Measurements from ENCODE around the gene KCNJ3. TPM values are rescaled to one million over a fixed set of nuclear protein-coding genes. Genes with fewer than 3 reads are reported as not detected.

Gene KCNJ3
- total RNA-seq, 2 experiments from 2014 or later, result not detected

DNA sequence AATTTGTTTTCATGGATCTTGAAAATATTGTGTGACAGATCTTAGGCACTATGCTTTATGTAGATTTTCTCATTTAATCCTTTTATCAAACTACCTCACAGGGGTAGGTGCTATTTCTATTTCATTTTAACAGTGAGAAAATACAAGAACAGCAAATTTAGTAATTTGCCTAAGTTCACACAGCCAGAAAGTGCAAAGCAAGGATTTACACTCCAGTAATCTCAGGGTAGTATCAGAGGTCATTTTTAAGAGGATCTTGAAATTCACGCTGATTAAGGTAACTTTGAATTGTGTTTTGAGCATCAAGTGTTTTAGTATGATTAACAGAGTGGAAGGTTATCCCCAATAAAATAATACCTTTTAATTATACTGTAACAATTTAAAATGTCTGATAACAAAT lies 10.1 kb upstream of the KCNJ3 start:
- no peaks in the 10 kb centered on the region for H3K79me2 ChIP-seq (ENCODE audit: insufficient read depth, low read depth, low read length)
- DNase-seq (ENCODE audit: low spot score), result no peak
- intact Hi-C loops (cut with micrococcal nuclease; ENCODE audit: unreplicated experiment), result no loop called here
- no peaks in the 10 kb centered on the region for H3K36me3 ChIP-seq (ENCODE audit: insufficient read depth, low read length)
- no TSS peak for BruUV-seq (replicated peaks)
- no peak overlapping the region for H2AFZ ChIP-seq (ENCODE audit: low read length)
- H3K27ac ChIP-seq (ENCODE audit: low read depth, low read length, poor library complexity, severe bottlenecking), result no peak overlapping the region
- H3K4me1 ChIP-seq (ENCODE audit: insufficient read depth, low read length, poor library complexity, severe bottlenecking), result no peaks in the 10 kb centered on the region
- ChIA-PET CTCF (ENCODE audit: unreplicated experiment) (no interaction called here), POLR2A (interaction anchor here (0.6 to 0.7 kb wide), 2 partner anchors 91 to 879 kb away, joined by 3 read pairs; no protein-coding TSS in a partner anchor)
- no peak for TF ChIP-seq EZH2phosphoT487 (IDR thresholded peaks at IDR 0.05; ENCODE audit: borderline replicate concordance, low read depth, low read length)
- TF ChIP-seq, protein P1, sequence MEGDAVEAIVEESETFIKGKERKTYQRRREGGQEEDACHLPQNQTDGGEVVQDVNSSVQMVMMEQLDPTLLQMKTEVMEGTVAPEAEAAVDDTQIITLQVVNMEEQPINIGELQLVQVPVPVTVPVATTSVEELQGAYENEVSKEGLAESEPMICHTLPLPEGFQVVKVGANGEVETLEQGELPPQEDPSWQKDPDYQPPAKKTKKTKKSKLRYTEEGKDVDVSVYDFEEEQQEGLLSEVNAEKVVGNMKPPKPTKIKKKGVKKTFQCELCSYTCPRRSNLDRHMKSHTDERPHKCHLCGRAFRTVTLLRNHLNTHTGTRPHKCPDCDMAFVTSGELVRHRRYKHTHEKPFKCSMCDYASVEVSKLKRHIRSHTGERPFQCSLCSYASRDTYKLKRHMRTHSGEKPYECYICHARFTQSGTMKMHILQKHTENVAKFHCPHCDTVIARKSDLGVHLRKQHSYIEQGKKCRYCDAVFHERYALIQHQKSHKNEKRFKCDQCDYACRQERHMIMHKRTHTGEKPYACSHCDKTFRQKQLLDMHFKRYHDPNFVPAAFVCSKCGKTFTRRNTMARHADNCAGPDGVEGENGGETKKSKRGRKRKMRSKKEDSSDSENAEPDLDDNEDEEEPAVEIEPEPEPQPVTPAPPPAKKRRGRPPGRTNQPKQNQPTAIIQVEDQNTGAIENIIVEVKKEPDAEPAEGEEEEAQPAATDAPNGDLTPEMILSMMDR (conservative IDR thresholded peaks at IDR 0.05; ENCODE audit: low read length), result no peak
- no peaks in the 10 kb centered on the region for H4K20me1 ChIP-seq (ENCODE audit: insufficient read depth, low read length)
- H3K9me3 ChIP-seq (ENCODE audit: low read length), result no peaks in the 10 kb centered on the region
- H3K9me2 ChIP-seq (ENCODE audit: insufficient read depth, low read length), result no peaks in the 10 kb centered on the region
- peak overlapping the region; percentile 20; the same call in 1 of the 2 replicates for H3K4me2 ChIP-seq (ENCODE audit: low read length)
- H3K4me3 ChIP-seq (ENCODE audit: low read depth, low read length, poor library complexity, severe bottlenecking), result no peak overlapping the region

DNA sequence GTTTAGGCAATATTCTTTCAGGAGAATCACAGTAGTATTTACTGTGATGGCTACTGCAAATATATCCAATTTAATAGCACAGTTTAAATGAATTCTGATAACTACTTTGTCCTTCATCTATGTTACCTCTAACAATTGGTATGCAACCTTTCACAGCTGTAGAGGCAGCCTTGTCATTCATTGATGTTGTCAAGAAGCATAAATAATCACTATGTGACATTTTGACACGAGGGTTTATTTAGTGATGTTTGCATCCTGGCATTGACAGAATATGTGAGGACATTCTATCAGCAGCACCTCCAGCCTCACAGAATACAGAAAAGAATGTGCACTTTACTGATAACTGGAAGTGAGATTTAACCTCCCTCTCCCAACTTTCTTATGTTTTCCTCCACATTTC lies 9.3 kb upstream of the KCNJ3 start:
- DNase-seq (ENCODE audit: low spot score), result no peak
- no peak for TF ChIP-seq EZH2phosphoT487 (IDR thresholded peaks at IDR 0.05; ENCODE audit: borderline replicate concordance, low read depth, low read length)
- TF ChIP-seq, protein P1 (conservative IDR thresholded peaks at IDR 0.05; ENCODE audit: low read length), result no peak
- Histone ChIP-seq H4K20me1 (ENCODE audit: insufficient read depth, low read length) (no peaks in the 10 kb centered on the region), H3K36me3 (ENCODE audit: insufficient read depth, low read length) (no peaks in the 10 kb centered on the region), H3K4me3 (ENCODE audit: low read depth, low read length, poor library complexity, severe bottlenecking) (no peak overlapping the region), H3K4me2 (ENCODE audit: low read length) (no peak overlapping the region), H2AFZ (ENCODE audit: low read length) (no peak overlapping the region), H3K4me1 (ENCODE audit: insufficient read depth, low read length, poor library complexity, severe bottlenecking) (no peaks in the 10 kb centered on the region), H3K27ac (ENCODE audit: low read depth, low read length, poor library complexity, severe bottlenecking) (no peak overlapping the region), H3K9me3 (ENCODE audit: low read length) (no peaks in the 10 kb centered on the region), H3K9me2 (ENCODE audit: insufficient read depth, low read length) (no peaks in the 10 kb centered on the region), H3K79me2 (ENCODE audit: insufficient read depth, low read depth, low read length) (no peaks in the 10 kb centered on the region)
- BruUV-seq (replicated peaks), result no TSS peak
- ChIA-PET POLR2A (no interaction called here), CTCF (ENCODE audit: unreplicated experiment) (no interaction called here)
- intact Hi-C loops (cut with micrococcal nuclease; ENCODE audit: unreplicated experiment), result no loop called here

DNA sequence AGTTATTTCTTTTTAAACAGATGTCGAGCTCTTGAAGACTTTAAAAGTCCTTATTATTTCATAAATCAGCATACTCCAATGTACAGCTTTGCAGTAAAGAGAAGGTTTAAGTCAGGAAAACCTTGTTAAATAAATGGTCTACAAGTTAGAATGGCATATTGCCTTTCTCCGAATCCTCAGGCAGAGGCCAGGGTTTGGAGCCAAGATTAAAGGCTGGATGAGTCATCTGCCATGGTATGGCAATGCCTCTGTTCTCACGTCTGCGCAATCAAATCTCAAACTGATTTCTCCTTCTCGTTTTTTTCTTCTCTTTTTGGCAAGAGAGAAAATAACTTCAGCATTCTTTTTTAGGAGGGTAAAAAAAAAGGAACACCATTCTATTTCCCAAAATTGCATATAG lies 5.6 kb upstream of the KCNJ3 start:
- intact Hi-C loops (cut with micrococcal nuclease; ENCODE audit: unreplicated experiment), result no loop called here
- ChIA-PET POLR2A (interaction anchor here (0.6 kb wide), 1 partner anchor 537 kb away, joined by 3 read pairs; no protein-coding TSS in a partner anchor), CTCF (ENCODE audit: unreplicated experiment) (no interaction called here)
- H3K79me2 ChIP-seq (ENCODE audit: insufficient read depth, low read depth, low read length), result no peaks in the 10 kb centered on the region
- no peak overlapping the region for H3K4me2 ChIP-seq (ENCODE audit: low read length)
- H2AFZ ChIP-seq (ENCODE audit: low read length), result no peak overlapping the region
- no peak for DNase-seq (ENCODE audit: low spot score)
- no peak overlapping the region for H3K4me3 ChIP-seq (ENCODE audit: low read depth, low read length, poor library complexity, severe bottlenecking)
- H3K4me1 ChIP-seq (ENCODE audit: insufficient read depth, low read length, poor library complexity, severe bottlenecking), result no peaks in the 10 kb centered on the region
- H3K36me3 ChIP-seq (ENCODE audit: insufficient read depth, low read length), result no peaks in the 10 kb centered on the region
- H3K9me3 ChIP-seq (ENCODE audit: low read length), result no peaks in the 10 kb centered on the region
- no peak for TF ChIP-seq EZH2phosphoT487 (IDR thresholded peaks at IDR 0.05; ENCODE audit: borderline replicate concordance, low read depth, low read length)
- TF ChIP-seq, protein P1 (conservative IDR thresholded peaks at IDR 0.05; ENCODE audit: low read length), result no peak
- no peaks in the 10 kb centered on the region for H3K9me2 ChIP-seq (ENCODE audit: insufficient read depth, low read length)
- H3K27ac ChIP-seq (ENCODE audit: low read depth, low read length, poor library complexity, severe bottlenecking), result no peak overlapping the region
- BruUV-seq (replicated peaks), result no TSS peak
- no peaks in the 10 kb centered on the region for H4K20me1 ChIP-seq (ENCODE audit: insufficient read depth, low read length)
